Immature natural killer cell (primary cell): ENCODE results near the gene PLK5. TPM values are rescaled to one million over a fixed set of nuclear protein-coding genes. Genes with fewer than 3 reads are reported as not detected.

Experiments used
- DNase-seq, 3 donors: peaks; one replicate each; pipeline ENCODE4 v3.0.0; 2022; ENCODE audit warnings: mixed read lengths in 1 of 3
- H3K27ac Mint-ChIP-seq, 6 donors: one replicate each; pipeline ENCODE4 v1.8.0; 2020; ENCODE audit warnings: mixed read lengths in 6 of 6, mild to moderate bottlenecking in 5 of 6, inconsistent platforms in 4 of 6, moderate library complexity in 3 of 6
- H3K27me3 Mint-ChIP-seq, 3 donors: one replicate each; pipeline ENCODE4 v1.8.0; 2020 to 2021; ENCODE audit warnings: low read depth in 3 of 3, mild to moderate bottlenecking in 3 of 3, mixed read lengths in 3 of 3, moderate library complexity in 3 of 3, inconsistent platforms in 1 of 3
- H3K36me3 Mint-ChIP-seq, 3 donors: one replicate each; pipeline ENCODE4 v1.8.0; 2020; ENCODE audit warnings: mixed read lengths in 3 of 3, inconsistent platforms in 2 of 3, mild to moderate bottlenecking in 2 of 3
- H3K4me1 Mint-ChIP-seq, 2 donors: one replicate each; pipeline ENCODE4 v1.8.0; 2020; ENCODE audit warnings: inconsistent platforms in 2 of 2, mild to moderate bottlenecking in 2 of 2, mixed read lengths in 2 of 2, moderate library complexity in 1 of 2
- H3K4me3 Mint-ChIP-seq, 5 donors: one replicate each; pipeline ENCODE4 v1.8.0; 2020; ENCODE audit warnings: mild to moderate bottlenecking in 5 of 5, mixed read lengths in 5 of 5, inconsistent platforms in 3 of 5, moderate library complexity in 3 of 5
- H3K9me3 Mint-ChIP-seq, 6 donors: one replicate each; pipeline ENCODE4 v1.8.0; 2020; ENCODE audit warnings: mild to moderate bottlenecking in 6 of 6, mixed read lengths in 6 of 6, inconsistent platforms in 4 of 6, moderate library complexity in 3 of 6
- polyA plus RNA-seq, 3 donors: library from polyadenylated mRNA; unstranded; fragments of 300-500 nt; fragmentation: Illumina TruSeq; gene quantifications; one replicate each; pipeline ENCODE4 v1.2.3, GENCODE V29; 2021

The PLK5 gene
- polyA plus RNA-seq, 3 donors from 2014 or later = not detected

GRCh38 chr19:1569997-1570396, 46.1 kb downstream of the PLK5 start:
- no peaks in the 10 kb centered on the region for H3K9me3 Mint-ChIP-seq
- H3K4me1 Mint-ChIP-seq = no peaks in the 10 kb centered on the region
- H3K27me3 Mint-ChIP-seq = peaks cover 3 to 6% (median 6%) of the 10 kb centered on the region in 3 donors
- peak overlapping the region in 2 of 6 donors; percentile 49 to 54 for H3K27ac Mint-ChIP-seq
- no peak for DNase-seq
- peak overlapping the region; percentile 44 to 69 (median 64) for H3K4me3 Mint-ChIP-seq
- no peaks in the 10 kb centered on the region for H3K36me3 Mint-ChIP-seq

DNA sequence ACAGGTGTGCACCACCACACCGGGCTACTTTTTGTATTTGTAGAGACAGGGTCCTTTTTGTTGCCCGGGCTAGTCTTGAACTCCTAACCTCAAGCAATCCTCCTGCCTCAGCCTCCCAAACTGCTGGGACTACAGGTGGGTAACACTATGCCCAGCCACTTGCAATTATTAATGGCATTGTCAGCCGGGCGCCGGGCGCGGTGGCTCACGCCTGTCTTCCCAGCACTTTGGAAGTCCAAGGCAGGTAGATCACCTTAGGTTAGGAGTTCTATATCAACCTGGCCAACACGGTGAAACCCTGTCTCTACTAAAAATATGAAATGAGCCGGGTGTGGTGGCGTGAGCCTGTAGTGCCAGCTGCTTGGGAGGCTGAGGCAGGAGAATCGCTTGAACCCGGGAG, 47.0 kb downstream of the PLK5 start:
- no peak for DNase-seq
- Mint-ChIP-seq H3K27ac (peak overlapping the region in 1 of 6 donors; percentile 78), H3K9me3 (no peaks in the 10 kb centered on the region), H3K36me3 (no peaks in the 10 kb centered on the region), H3K4me3 (peak overlapping the region in 1 of 5 donors; percentile 44), H3K4me1 (no peaks in the 10 kb centered on the region), H3K27me3 (peaks cover 4 to 6% (median 6%) of the 10 kb centered on the region in 3 donors)

GRCh38 chr19:1571358-1571757, 47.5 kb downstream of the PLK5 start:
- no peaks in the 10 kb centered on the region for H3K36me3 Mint-ChIP-seq
- H3K27me3 Mint-ChIP-seq = peaks cover 5 to 6% (median 6%) of the 10 kb centered on the region in 3 donors
- no peak overlapping the region for H3K27ac Mint-ChIP-seq
- H3K4me3 Mint-ChIP-seq = no peak overlapping the region
- no peaks in the 10 kb centered on the region for H3K9me3 Mint-ChIP-seq
- DNase-seq = no peak
- H3K4me1 Mint-ChIP-seq = no peaks in the 10 kb centered on the region

DNA sequence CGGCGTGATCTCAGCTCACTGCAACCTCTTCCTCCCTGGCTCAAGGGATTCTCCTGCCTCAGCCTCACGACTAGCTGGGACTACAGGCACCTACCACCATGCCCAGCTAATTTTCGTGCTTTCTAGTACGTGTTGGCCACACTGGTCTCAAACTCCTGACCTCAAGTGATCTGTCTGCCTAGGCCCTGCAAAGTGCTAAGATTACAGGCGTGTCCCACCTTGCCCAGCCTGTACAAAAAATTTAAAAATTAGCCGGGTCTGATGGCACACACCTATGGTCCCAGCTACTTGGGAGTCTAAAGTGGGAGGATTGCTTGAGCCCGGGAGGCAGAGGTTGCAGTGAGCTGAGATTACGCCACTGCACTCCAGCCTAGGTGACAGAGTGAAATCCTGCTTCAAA, 48.9 kb downstream of the PLK5 start:
- no peak overlapping the region for H3K27ac Mint-ChIP-seq
- H3K36me3 Mint-ChIP-seq = no peaks in the 10 kb centered on the region
- DNase-seq = no peak
- H3K9me3 Mint-ChIP-seq = no peaks in the 10 kb centered on the region
- no peak overlapping the region for H3K4me3 Mint-ChIP-seq
- H3K27me3 Mint-ChIP-seq = peaks cover 5 to 6% (median 6%) of the 10 kb centered on the region in 3 donors
- no peaks in the 10 kb centered on the region for H3K4me1 Mint-ChIP-seq

DNA sequence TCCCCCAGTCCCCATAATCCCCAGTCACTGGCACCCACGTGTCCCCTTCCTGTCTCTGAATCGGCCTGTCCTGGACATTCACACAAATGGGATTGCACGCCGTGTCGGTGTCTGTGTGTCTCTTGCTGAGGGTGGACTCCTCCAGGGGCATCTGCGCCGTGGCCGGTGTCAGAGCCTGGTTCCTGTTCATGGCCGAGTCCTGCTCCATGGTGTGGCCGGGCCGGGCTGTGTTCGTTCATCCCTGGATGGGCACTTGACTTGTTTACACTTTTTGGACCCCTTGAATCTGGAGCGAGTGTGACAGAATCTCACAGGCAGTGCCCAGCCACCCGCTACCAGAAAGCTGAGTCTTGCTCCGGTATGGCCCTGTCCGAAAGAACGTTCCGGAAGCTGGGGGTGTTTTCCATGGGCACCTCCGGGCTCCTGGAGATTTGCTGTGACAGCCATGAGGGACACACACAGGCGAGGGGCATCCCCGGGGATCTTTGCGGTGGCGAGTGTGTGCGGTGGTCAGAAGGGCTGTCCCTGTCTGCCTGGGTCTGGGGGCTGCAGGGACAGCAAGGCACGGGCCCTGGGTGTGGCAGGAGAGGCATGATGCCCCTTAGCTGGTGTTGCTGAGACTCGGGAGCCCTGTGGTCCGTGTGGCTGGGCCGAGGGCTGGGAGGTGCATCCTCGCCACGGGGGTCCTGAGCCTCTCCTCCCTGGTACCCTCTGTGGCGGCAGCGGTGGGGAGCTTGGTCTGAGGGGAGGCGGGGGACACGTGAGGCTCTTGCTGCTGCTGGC, 50.7 kb downstream of the PLK5 start:
- Mint-ChIP-seq H3K9me3 (no peaks in the 10 kb centered on the region), H3K4me3 (no peak overlapping the region), H3K27ac (no peak overlapping the region), H3K27me3 (peaks cover 5 to 6% (median 6%) of the 10 kb centered on the region in 3 donors), H3K4me1 (no peaks in the 10 kb centered on the region), H3K36me3 (no peaks in the 10 kb centered on the region)
- DNase-seq = no peak

GRCh38 chr19:1575323-1576241, 51.7 kb downstream of the PLK5 start:
- peak overlapping the region in 3 of 6 donors; percentile 46 to 90 (median 55) for H3K27ac Mint-ChIP-seq

DNA sequence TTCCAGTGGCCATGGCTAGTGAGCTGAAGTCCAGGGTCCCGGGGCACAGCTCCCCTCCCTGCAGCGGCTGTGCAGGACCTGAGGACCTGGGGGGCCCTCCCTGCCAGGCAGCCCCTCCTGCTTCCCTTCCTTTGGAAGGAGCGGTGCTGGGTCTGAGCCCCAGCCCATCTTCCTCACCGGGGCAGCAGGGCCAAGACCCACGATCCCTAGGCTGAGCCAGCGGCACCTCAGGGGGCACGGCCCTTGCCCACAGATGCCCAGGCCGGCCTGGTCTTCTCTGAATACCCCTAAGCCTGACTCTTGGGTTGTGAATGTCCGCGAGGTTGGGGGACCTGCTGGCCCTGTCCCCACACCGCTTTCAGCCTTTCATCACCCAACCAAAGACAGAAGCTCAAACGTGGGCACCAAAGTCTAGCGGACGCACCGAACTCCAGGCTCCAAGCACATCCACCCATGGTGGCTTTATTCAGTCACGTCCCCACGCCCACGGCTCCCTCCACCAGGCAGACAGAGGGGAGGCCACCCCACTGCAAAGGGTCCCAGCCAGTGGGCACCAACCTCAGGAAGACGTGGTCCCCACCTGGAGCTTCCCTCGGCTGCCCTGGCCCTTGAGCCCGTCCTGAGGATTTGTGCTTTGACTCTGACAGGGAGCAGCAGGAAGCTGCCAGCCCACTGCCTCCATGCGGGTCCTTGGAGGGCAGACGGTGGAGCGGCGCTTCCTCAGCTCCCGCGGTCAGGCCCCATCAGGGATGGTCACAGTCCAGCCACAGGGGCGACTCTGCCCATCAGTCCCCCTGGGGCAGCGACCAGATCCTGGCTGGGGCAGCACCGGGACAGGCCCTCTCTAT, 52.6 kb downstream of the PLK5 start:
- no peaks in the 10 kb centered on the region for H3K4me1 Mint-ChIP-seq
- no peak overlapping the region for H3K27ac Mint-ChIP-seq
- no peak for DNase-seq

More at GRCh38 chr19:1575323-1576241, 51.7 kb downstream of the PLK5 start:
- H3K4me1 Mint-ChIP-seq = no peaks in the 10 kb centered on the region
- DNase-seq = no peak
- H3K36me3 Mint-ChIP-seq = peaks cover 0 to 4% (median 3%) of the 10 kb centered on the region in 3 donors
- H3K9me3 Mint-ChIP-seq = no peaks in the 10 kb centered on the region
- peaks cover 2 to 4% (median 2%) of the 10 kb centered on the region in 3 donors for H3K27me3 Mint-ChIP-seq
- no peak overlapping the region for H3K4me3 Mint-ChIP-seq

GRCh38 chr19:1577090-1577928, 53.4 kb downstream of the PLK5 start:
- no peak overlapping the region for H3K27ac Mint-ChIP-seq
- peaks cover 0 to 2% (median 2%) of the 10 kb centered on the region in 3 donors for H3K27me3 Mint-ChIP-seq
- H3K4me1 Mint-ChIP-seq = no peaks in the 10 kb centered on the region
- H3K9me3 Mint-ChIP-seq = no peaks in the 10 kb centered on the region
- peaks cover 0 to 6% (median 4%) of the 10 kb centered on the region in 3 donors for H3K36me3 Mint-ChIP-seq
- no peak overlapping the region for H3K4me3 Mint-ChIP-seq
- DNase-seq = no peak

More for the DNA sequence above, 52.6 kb downstream of the PLK5 start:
- Mint-ChIP-seq H3K27me3 (peaks cover 2 to 3% (median 2%) of the 10 kb centered on the region in 3 donors), H3K9me3 (no peaks in the 10 kb centered on the region), H3K36me3 (peaks cover 0 to 6% (median 4%) of the 10 kb centered on the region in 3 donors), H3K4me3 (no peak overlapping the region)

DNA sequence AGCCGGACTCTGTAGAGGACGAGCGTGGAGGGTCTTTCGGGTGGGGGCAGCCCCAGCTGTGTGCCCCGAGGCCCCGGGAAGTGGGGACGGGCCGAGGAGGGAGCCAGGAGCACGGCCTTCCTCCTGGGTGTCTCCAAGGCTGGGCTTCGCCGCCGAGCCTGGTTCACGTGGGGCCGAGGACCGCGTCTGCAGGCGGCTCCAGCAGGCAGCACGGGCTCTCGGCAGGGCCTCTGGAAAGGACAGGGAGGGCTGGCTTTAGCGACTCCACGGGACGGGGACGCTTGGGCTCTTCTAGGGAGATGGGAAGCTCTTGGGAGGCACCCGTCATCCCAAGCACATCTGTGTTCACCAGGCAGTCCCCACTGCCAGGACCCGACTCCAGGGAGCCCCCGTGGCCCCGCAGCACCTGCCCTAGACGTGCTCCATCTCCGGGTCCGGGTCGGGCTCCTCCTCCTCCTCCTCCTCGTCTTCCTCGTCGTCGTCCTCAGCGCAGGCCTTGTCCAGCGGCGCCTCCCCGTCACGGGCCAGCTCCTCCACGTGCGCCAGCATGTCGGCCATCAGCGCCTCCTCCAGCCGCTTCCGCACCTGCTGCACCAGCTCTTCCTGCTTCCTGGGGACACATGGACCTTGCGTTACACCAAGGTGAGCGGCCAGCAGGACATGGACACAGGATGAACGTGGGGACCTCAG, 54.2 kb downstream of the PLK5 start:
- H3K9me3 Mint-ChIP-seq = no peaks in the 10 kb centered on the region
- peaks cover 0 to 2% (median 2%) of the 10 kb centered on the region in 3 donors for H3K27me3 Mint-ChIP-seq
- no peak overlapping the region for H3K4me3 Mint-ChIP-seq
- no peak overlapping the region for H3K27ac Mint-ChIP-seq
- H3K36me3 Mint-ChIP-seq = peaks cover 0 to 6% (median 4%) of the 10 kb centered on the region in 3 donors
- no peak for DNase-seq
- no peaks in the 10 kb centered on the region for H3K4me1 Mint-ChIP-seq

DNA sequence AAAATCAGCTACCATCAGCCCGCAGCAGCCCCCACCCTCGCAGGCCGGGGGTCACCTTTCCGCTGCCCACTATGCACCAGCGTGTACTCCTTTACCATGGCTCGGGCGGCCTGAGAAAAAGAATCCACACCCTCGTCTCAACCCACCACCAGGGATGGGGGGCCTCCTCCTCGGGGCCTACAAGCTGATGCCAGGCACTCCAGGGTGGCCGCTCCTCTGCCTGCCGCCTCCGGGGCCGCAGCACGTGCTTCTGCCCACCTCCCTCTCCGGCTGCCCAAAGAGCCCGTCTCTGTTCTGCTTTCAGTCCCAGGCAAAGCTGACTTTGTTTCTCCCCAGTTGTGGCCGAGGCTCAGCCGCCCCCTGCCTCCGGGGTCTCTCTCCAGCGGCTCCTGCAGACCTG, 55.3 kb downstream of the PLK5 start:
- Mint-ChIP-seq H3K9me3 (no peaks in the 10 kb centered on the region), H3K27me3 (peaks cover 0 to 2% (median 0%) of the 10 kb centered on the region in 3 donors), H3K27ac (no peak overlapping the region), H3K36me3 (peaks cover 0 to 8% (median 6%) of the 10 kb centered on the region in 3 donors), H3K4me1 (no peaks in the 10 kb centered on the region), H3K4me3 (no peak overlapping the region)
- no peak for DNase-seq

DNA sequence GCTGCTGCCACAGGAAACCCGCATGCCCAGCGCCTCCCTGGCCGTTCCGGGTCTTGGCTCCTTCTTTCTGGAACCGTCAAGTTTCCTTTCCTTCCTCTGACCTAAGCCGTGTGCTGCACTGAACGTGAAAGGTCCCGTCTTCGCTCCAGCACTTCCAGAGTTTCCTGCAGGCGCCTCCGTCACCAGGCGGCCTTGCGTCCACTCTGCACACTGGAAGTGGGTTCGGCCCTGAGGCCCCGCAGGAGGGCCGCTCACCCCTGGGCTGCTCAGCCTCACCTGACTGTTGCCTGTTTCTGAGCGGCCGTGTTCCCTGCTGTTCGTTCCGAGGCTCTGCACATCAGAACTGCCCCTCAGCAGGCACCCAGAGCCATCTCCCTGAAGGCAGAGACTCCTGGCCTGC, 56.5 kb downstream of the PLK5 start:
- Mint-ChIP-seq H3K4me1 (no peaks in the 10 kb centered on the region), H3K9me3 (no peaks in the 10 kb centered on the region), H3K36me3 (peaks cover 0 to 8% (median 6%) of the 10 kb centered on the region in 3 donors), H3K4me3 (no peak overlapping the region), H3K27me3 (peaks cover 0 to 2% (median 0%) of the 10 kb centered on the region in 3 donors), H3K27ac (no peak overlapping the region)
- no peak for DNase-seq

GRCh38 chr19:1580957-1581356, 57.1 kb downstream of the PLK5 start:
- DNase-seq = no peak
- H3K4me1 Mint-ChIP-seq = peaks cover 3% of the 10 kb centered on the region in 2 donors
- H3K36me3 Mint-ChIP-seq = peaks cover 0 to 8% (median 6%) of the 10 kb centered on the region in 3 donors
- no peaks in the 10 kb centered on the region for H3K9me3 Mint-ChIP-seq
- H3K27ac Mint-ChIP-seq = no peak overlapping the region
- H3K4me3 Mint-ChIP-seq = no peak overlapping the region
- peaks cover 0 to under 1% (median 0%) of the 10 kb centered on the region in 3 donors for H3K27me3 Mint-ChIP-seq
